Ecto neural progenitor cell (in vitro differentiated cells): ENCODE results near the gene RCOR1.
"Not testable (repeated sequence)": the region's sequence is repeated elsewhere in the genome, so short reads cannot be mapped to it uniquely, and the experiment has no call there.

ENCODE experiments used
- DNase-seq: peaks from one replicate; pipeline ENCODE4 v3.0.0-alpha.2; 2018; ENCODE audit warnings: low spot score

Gene RCOR1

DNA sequence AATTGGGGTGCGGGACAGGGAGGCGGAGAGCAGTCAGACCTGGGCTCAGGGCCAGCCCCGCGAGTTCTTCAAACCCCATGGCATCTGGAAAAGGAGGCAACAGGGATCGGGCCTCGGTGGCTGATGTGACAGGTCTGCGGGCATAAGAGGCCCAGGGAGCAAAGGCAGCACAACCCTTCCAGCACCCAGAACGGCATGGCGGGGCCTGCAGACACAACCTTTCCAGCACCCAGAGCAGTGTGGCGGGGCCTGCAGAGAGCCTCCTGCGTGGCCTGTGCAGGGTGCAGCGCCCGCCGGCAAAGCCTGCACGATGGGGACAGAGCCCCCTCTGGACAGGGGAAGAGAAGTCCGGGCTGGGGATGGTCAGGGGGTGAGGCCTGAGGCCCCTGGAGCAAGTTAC, 158.6 kb downstream of the RCOR1 start:
- no peak for DNase-seq

- DNase-seq, result no peak
Observed at GRCh38 chr14:102752239-102752847, 159.9 kb downstream of the RCOR1 start.

- no peak for DNase-seq
Observed at GRCh38 chr14:102754370-102755262, 162.2 kb downstream of the RCOR1 start.

- no peak for DNase-seq
Observed at GRCh38 chr14:102757646-102758045, 165.2 kb downstream of the RCOR1 start.

DNA sequence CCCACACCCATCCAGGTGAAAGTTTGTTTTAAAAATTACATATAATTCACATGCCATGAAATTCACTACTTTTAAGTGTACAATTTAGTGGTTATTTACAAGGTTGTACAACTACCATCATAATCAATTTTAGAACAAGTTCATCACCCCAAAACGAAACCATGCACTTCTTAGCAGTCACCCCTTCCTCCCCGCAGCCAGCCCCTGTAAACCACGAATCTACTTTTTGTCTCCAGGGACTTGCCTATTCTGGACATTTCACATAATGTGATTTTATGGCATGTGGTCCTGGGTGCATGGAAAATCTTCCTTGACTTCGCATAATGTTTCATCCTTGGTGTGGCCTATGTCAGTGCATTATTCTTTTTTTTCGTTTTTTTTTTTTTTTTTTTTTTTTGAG, 165.6 kb downstream of the RCOR1 start:
- DNase-seq, result no peak

DNA sequence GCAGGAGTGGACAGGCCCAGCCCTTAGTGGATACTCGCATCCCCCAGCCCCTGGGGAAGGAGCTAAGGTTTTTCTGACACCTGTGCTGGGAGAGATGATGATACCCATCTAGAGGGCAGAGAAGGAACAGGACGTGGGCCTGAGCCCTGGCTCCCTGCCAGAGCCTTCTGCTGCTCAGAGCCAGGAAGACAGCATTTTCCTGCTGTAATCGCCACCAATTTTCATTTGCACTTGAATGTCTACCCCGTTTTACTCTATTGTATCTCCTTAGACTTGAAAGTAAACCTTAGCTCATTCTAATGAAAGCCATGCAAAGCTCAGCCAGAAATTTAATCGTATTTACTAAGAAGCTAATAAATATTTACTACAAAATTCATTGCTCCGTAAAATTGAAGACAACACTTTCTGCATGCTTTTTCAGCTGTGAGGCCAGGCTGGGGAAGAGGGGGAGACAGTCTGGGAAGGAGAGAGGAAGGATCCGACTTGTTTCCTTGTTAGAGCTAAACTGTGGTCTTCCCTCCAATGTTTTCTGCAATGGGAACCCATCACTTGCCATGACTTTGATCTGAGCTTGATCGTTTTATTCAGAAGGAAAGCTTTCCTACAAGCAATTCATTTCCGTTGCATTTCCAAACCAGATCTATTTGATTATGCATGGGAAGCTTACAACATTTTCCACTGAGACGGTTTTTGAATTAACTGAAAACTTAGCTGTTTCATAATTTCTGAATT, 167.2 kb downstream of the RCOR1 start:
- no peak for DNase-seq

DNA sequence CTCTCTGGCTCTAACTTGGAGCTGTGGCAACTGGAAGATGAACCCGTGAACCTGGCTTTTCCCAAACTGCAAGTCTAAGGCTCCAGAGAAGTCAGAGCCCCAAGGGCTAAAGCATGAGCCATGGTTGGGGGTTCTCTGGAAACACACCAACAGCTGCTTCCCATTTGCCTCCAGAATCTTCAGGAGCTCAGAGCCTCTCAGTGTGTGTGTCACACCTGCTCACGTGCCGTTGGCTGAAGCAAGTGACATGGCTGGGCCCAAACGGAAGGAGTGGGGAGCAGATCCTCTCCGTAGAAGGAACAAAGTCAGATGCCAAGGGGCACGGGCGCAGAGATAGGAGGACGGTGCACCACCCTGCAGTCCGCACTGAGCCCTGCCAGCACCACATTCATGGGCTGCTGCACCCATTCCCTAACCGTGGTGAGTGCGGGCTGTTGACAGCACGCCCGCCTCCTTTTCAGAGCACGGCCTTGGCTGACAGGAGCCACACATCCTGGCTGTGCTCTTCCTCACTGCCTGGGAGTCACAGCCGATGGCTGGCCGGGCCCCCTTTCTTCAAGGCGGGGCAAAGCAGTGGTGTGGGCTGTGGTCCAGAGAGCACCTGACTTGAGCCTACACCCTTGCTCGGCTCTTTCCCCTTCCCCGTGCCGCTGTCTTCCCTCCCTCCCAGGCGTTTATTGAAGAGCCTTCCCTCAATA, 168.2 kb downstream of the RCOR1 start:
- no peak for DNase-seq

DNA sequence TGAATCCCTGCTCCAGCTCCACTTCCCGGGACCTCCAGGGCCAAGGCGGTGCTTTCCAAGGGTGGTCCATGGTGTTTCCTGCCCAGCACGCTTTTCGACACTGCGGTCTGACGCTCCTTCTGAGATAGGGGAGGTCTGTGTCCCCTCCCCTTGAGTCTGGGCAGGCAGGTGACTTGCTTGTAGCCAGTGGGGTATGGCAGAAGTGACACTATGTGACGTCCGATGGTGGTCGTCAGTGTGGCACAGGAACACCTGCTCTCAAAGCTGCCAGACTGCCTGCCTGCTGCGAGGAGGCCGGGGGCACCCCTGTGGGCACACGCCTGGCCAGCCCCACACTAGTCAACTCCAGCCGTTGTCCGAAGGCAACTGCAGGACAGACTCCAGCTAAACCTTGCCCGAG, 168.8 kb downstream of the RCOR1 start:
- DNase-seq, result no peak

DNA sequence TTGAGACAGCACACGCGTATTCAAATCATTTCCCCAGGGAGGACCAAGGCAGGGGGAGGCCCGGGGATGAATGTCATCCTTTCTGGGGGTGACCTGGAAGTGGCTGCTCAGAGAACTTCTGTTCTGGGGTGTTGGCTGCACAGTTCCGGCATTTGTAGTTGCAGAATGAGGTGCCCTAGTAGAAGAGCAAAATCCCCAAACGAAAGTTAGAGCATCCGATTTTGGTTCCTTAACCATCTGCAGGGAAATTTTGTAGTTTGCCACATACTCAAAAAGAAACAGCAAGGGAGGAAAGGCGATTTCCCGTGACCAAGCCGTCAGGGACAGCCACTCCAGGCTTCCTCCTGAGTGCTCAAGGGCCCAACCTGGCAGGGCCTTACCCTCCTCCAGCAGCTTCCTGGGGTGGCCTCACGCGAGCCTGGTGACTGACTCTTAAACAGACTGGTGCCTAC, 171.8 kb downstream of the RCOR1 start:
- DNase-seq, result no peak

DNA sequence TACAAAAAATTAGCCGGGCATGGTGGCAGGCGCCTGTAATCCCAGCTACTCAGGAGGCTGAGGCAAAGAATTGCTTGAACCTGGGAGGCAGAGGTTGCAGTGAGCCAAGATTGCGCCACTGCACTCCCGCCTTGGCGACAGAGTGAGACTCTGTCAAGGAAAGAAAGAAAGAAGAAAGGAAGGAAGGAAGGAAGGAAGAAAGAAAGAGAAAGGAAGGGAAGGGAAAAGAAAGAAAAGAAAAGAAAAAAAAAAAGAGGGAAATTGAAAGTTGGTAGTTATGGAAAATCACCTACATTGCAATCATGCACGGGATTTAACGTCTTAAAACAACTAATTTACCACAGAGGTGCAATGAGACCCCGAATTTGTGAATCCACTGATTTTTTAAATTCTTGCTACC, 173.3 kb downstream of the RCOR1 start:
- DNase-seq, result not testable (repeated sequence)

DNA sequence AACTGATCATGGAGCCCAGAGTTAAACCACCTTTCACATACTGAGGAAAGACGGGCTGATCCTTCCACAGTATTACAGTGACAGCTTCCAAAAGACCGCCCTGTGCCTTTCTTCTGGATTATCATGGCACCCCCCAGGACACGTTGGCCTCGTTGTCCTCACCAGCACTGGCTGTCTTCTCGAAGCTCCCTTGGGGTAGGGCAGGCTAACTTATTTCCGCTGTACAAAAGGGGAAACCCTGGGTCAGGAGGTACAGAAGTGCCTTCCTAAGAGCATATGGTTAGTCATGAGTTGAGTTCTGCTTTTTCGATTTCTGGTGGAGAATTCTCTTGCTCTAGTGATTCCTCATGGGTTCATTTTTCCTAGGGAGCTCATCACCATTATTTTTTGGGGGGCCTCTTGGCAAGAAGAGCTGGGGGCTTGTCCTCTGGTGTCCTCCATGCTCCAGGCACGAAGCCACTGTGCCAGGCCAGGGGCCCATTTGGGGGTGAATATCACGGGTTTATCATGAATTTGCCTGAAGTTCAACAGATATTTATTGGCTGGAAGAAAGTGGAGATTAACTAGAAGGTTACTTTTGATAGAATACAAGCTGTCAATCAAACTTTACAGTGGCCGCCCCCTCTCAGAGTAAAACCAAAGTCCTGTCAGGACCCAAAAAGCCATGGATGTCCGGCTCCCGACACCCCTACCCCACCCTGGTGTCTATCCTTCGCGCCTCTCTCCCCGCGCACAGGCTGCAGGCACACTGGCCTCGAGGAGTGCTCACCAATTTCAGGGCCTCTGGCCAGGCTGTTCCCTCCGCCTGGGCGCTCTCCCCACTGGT, 176.0 kb downstream of the RCOR1 start:
- no peak for DNase-seq

DNA sequence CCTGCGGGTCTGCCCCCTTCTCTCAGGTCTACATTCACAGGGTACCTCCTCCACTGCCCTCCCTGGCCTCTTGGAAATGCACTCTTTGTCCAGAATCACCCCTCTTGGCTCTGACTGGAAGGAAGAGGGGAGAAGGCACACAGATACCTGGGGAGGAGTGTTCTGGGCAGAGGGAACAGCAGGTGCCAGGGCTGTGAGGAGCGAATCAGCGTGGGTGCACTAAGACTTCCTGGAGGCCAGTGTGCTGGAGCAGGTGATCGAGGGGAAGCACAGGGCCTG, 176.5 kb downstream of the RCOR1 start:
- no peak for DNase-seq

DNA sequence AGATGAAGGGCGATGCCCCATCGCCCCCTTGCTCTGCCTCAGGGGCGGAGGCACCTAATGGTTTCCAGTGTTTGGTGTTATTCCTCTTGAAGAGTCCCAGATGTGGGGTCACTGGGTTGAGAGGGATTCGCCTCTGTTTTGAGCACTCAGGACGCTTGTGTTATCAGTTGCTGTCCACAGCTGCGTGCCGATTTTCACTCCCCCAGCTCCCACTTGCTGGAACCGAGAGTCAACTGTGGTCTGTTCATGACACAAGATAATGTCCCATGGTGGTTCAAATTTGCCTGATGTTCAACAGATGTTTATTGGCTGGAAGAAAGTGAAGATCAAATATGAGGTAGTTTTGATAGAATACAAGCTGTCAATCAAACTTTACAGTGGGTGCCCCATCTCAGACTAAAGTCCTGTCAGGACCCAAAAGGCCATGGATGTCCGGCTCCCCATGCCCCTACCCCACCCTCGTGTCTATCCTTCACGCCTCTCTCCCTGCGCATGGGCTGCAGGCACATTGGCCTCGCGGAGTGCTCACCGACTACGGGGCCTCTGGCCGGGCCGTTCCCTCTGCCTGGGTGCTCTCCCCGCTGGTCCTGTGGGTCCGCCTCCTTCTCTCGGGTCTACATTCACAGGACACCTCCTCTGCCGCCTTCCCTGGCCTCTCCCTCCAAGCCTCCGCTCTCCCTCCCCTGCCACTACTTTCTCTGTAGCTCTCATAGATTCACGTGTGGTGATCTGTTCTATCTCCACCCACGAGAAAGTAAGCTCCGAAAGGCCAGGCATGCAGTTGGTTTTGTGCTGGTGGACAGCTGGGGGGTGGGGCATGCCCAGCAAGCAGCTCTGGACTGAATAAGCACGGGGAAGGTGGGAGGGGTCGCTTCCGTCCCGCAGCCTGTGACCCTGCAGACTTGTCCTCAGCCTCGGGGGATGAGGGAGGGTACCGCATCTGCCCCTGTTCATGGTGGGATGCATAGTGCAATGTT, 178.0 kb downstream of the RCOR1 start:
- DNase-seq, result no peak

- DNase-seq, result no peak
Observed at GRCh38 chr14:102771144-102771543, 178.7 kb downstream of the RCOR1 start.

GRCh38 chr14:102772781-102773570, 180.5 kb downstream of the RCOR1 start:
- no peak for DNase-seq

DNA sequence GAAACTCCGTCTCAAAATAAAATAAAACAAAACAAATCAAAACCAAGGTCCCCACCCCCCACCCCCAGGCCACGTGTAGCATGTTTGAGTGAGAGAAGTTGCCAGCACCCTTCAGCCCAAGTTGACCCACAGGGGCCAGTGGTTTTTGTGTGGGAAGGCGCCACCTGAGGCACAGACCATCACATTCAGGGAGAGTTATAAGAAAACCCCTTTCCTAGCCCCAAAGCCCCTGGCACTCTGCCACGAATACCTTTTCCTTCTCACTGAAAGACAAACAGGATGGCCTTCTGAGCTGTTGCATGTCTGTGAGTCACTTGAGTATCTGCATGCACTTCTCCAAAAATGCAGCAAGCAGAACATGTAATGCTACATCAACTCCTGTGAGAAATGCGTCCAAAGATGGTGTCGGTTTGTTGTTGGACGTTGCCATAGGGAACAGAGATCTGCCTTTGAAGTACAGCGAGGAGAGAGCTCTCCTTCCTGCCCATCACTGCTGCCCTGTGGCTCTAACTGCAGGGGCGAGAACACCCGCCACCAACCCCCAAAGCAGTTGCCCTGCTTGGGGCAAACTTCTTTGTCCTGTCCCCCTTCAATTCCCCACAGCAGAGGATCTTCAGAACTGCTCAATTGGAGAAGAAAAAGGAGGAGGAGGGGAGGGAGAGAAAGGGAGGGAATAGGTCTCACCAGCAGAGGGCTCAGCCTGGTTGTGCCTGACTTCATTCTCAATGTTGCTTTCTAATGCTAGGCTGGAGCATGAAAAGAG, 182.1 kb downstream of the RCOR1 start:
- no peak for DNase-seq

DNA sequence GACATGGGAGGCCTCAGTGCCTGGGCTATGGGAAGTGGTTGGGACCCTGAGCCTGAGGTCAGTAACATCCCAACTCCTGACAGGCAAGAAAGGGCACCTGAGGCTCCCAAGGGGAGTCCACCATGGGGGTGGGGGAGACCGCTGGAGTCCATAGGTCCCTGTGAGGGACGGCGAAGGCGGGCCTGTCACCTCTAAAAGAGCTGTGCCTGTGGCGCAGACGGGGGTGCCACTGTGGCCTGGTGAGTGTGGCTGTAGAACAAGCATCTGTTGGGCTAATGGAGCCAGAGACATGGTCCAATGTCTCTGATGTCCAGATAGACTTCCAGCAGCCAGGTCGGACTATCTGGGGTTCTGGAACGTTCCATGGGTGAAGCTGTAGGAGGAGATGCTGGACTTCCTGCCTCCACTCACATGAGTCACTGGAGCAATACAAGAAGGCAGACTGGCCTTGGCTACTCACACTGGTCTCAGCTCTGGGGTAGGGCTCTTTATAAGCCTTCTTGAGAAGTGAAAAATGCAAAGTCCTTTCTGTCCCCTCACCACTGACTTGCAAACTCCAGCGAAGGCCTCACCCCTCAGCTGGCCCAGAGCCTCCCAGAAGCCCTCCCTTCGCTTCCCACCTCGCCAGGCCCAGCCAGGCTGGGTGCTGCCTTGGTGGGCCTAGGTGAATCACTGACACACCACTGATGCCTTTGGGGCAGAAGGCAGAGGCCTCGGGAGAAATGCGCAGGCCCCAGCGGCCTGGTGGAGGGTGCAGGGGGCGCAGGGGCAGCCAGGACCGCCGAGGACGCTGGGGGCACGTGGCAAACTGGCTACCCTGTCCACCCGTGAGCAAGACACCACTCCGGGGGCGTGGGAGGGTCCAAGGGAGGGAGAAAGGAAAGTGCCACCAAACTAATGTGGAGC, 183.7 kb downstream of the RCOR1 start:
- DNase-seq, result no peak
